Immature natural killer cell (primary cell): ENCODE measurements around the gene FCHO2. TPM values are rescaled to one million over a fixed set of nuclear protein-coding genes. Genes with fewer than 3 reads are reported as not detected.
"Not testable (repeated sequence)": the region's sequence is repeated elsewhere in the genome, so short reads cannot be mapped to it uniquely, and the experiment has no call there.

Experiments used
- DNase-seq, 3 donors: peaks; one replicate each; pipeline ENCODE4 v3.0.0; 2022; ENCODE audit warnings: mixed read lengths in 1 of 3
- H3K27ac Mint-ChIP-seq, 6 donors: one replicate each; pipeline ENCODE4 v1.8.0; 2020; ENCODE audit warnings: mixed read lengths in 6 of 6, mild to moderate bottlenecking in 5 of 6, inconsistent platforms in 4 of 6, moderate library complexity in 3 of 6
- H3K27me3 Mint-ChIP-seq, 3 donors: one replicate each; pipeline ENCODE4 v1.8.0; 2020 to 2021; ENCODE audit warnings: low read depth in 3 of 3, mild to moderate bottlenecking in 3 of 3, mixed read lengths in 3 of 3, moderate library complexity in 3 of 3, inconsistent platforms in 1 of 3
- H3K36me3 Mint-ChIP-seq, 3 donors: one replicate each; pipeline ENCODE4 v1.8.0; 2020; ENCODE audit warnings: mixed read lengths in 3 of 3, inconsistent platforms in 2 of 3, mild to moderate bottlenecking in 2 of 3
- H3K4me1 Mint-ChIP-seq, 2 donors: one replicate each; pipeline ENCODE4 v1.8.0; 2020; ENCODE audit warnings: inconsistent platforms in 2 of 2, mild to moderate bottlenecking in 2 of 2, mixed read lengths in 2 of 2, moderate library complexity in 1 of 2
- H3K4me3 Mint-ChIP-seq, 5 donors: one replicate each; pipeline ENCODE4 v1.8.0; 2020; ENCODE audit warnings: mild to moderate bottlenecking in 5 of 5, mixed read lengths in 5 of 5, inconsistent platforms in 3 of 5, moderate library complexity in 3 of 5
- H3K9me3 Mint-ChIP-seq, 6 donors: one replicate each; pipeline ENCODE4 v1.8.0; 2020; ENCODE audit warnings: mild to moderate bottlenecking in 6 of 6, mixed read lengths in 6 of 6, inconsistent platforms in 4 of 6, moderate library complexity in 3 of 6
- polyA plus RNA-seq, 3 donors: library from polyadenylated mRNA; unstranded; fragments of 300-500 nt; fragmentation: Illumina TruSeq; gene quantifications; one replicate each; pipeline ENCODE4 v1.2.3, GENCODE V29; 2021

The FCHO2 gene
- polyA plus RNA-seq, 3 donors from 2014 or later: 2.6 to 5.8 (median 3.4) TPM

GRCh38 chr5:72940082-72940481 is 15.8 kb upstream of the FCHO2 start:
- Mint-ChIP-seq H3K27ac (no peak overlapping the region), H3K4me3 (no peak overlapping the region), H3K9me3 (no peaks in the 10 kb centered on the region), H3K27me3 (peaks cover 0 to 6% (median 0%) of the 10 kb centered on the region in 3 donors), H3K36me3 (no peaks in the 10 kb centered on the region), H3K4me1 (no peaks in the 10 kb centered on the region)
- DNase-seq: no peak

- DNase-seq: no peak
- H3K4me3 Mint-ChIP-seq: no peak overlapping the region
- no peak overlapping the region for H3K27ac Mint-ChIP-seq
- H3K9me3 Mint-ChIP-seq: no peaks in the 10 kb centered on the region
- H3K27me3 Mint-ChIP-seq: peaks cover under 1 to 10% (median 2%) of the 10 kb centered on the region in 3 donors
- H3K4me1 Mint-ChIP-seq: no peaks in the 10 kb centered on the region
- H3K36me3 Mint-ChIP-seq: peaks cover 0 to 6% (median under 1%) of the 10 kb centered on the region in 3 donors
Measured at GRCh38 chr5:72943307-72943706, 12.5 kb upstream of the FCHO2 start.

- no peak for DNase-seq
- no peaks in the 10 kb centered on the region for H3K9me3 Mint-ChIP-seq
- H3K27me3 Mint-ChIP-seq: peaks cover 5 to 10% (median 9%) of the 10 kb centered on the region in 3 donors
- H3K36me3 Mint-ChIP-seq: peaks cover 0 to 6% (median 3%) of the 10 kb centered on the region in 3 donors
- no peak overlapping the region for H3K27ac Mint-ChIP-seq
- H3K4me3 Mint-ChIP-seq: no peak overlapping the region
- no peaks in the 10 kb centered on the region for H3K4me1 Mint-ChIP-seq
Measured at GRCh38 chr5:72947498-72947897, 8.3 kb upstream of the FCHO2 start.

DNA sequence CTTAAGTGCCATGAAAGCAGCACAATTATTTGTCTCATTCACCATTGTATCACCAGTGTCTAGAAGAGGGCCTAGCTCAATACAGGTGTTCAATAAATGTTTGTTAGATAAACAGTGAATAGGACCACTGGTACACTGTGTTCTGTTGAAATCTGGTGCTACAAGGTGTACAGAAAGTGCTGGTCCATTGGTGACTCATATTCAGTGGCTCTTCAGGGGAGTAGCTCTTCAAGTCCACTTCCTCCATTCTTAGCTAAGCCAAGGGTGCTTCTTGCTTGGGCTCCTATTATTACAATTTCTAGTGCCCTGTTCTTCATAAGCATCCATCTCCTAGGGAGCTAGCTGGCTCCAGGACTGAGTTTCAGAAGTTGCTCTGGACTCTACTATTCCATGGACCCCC is 6.4 kb upstream of the FCHO2 start:
- peaks cover 3 to 11% (median 10%) of the 10 kb centered on the region in 3 donors for H3K27me3 Mint-ChIP-seq

DNA sequence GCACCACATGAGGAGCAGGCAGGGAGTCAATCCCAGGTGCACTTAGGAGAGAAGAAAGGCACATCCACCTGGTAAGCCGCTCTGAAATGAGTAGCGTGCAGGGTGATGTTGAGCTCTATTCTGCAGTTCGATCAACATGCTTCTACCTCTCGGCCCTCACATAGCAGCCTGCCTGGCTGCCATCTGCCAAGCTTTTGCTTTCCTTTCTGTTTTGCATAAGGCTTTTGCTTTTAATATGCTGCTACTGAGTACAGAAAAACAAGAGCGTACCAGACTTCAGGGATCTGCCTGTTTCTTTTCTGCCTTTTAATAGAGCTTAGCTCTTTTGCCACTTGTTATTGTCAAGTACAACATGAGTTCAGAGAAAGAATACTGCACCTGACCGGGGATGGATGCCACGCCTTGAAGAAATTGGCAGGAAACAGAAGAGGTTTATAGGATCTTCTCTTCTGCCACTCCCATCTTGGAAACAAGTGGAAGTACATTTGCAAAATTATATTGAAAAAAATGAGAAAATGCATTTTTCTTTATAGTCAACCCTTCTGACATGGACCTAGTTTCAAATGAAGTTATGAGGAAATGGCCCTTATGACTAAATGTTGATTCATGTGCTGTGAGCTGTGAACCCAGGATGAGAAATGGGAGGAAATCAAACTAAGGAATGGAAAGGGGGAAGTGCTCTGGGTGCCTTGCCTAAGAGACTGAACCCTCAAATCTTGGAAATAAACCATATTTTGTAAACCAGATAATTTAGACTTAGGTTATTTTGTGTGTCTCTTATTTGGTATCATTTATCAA is 4.0 kb upstream of the FCHO2 start:
- Mint-ChIP-seq H3K4me3 (no peak overlapping the region), H3K4me1 (peaks cover 15% of the 10 kb centered on the region in 2 donors), H3K27ac (no peak overlapping the region), H3K9me3 (no peaks in the 10 kb centered on the region), H3K36me3 (peaks cover 0 to 6% (median 3%) of the 10 kb centered on the region in 3 donors), H3K27me3 (peaks cover 14 to 24% (median 16%) of the 10 kb centered on the region in 3 donors)
- DNase-seq: no peak

More for the DNA sequence above, 6.4 kb upstream of the FCHO2 start:
- no peaks in the 10 kb centered on the region for H3K9me3 Mint-ChIP-seq
- DNase-seq: no peak
- no peak overlapping the region for H3K27ac Mint-ChIP-seq
- H3K4me1 Mint-ChIP-seq: no peaks in the 10 kb centered on the region
- no peak overlapping the region for H3K4me3 Mint-ChIP-seq
- H3K36me3 Mint-ChIP-seq: peaks cover 0 to 6% (median 3%) of the 10 kb centered on the region in 3 donors

DNA sequence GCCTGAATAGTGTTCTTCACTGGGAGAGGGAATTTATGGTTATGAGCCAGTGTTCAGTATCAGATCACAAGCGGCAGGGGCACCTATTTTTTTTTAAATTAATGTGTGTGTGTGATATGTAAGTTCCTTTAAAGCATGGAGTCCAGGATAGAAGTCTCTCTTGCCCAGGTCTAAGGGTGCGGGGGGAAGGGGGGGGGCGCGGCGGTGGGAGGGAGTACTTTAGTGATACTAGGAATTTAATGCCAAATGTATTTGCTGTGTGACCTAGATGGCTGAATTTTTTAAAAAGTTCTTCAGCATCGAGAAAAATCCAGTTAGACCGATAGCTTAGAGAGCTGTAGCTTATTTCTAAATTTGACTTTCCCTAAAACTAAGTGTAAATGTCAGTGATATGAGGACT is 1.5 kb upstream of the FCHO2 start:
- Mint-ChIP-seq H3K27me3 (peaks cover 5 to 22% (median 17%) of the 10 kb centered on the region in 3 donors), H3K36me3 (no peaks in the 10 kb centered on the region), H3K27ac (peak overlapping the region in 1 of 6 donors; percentile 91), H3K4me3 (peak overlapping the region; percentile 94 to 97 (median 95)), H3K9me3 (no peaks in the 10 kb centered on the region), H3K4me1 (peaks cover 23 to 36% of the 10 kb centered on the region in 2 donors)
- no peak for DNase-seq

DNA sequence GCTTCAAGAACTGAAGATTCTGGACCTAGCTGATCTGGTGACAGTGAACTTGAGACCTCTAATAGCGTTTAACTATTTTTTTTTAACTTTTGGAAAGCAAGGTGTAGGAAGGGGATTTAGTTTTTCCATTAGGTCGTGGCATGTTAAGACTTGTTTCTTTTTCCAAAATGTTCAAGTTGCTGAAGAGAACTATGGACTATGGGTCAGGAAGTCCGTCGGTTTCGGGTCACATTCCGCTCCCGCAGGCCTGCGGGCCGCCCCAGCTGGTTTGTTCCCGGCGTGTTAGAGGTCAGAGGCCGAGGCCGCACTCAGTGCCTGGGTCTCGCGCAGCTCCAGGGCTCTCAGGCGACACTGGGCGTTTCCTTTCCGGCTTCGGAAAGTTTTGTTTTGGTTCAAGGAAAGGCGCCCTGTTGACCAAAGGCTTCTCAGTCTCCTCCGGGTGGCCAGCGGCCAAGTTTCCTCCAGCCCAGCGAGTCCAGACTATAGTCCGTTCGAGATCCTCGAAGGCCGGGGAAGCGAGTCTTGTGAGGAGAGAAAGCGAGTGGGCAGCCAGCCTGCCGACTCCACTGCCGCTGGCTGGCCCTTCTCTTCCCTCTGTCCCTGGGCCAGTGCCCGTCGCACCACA is 586 bp upstream of the FCHO2 start:
- Mint-ChIP-seq H3K27me3 (peaks cover 5 to 22% (median 17%) of the 10 kb centered on the region in 3 donors), H3K36me3 (peaks cover 0 to 3% (median 0%) of the 10 kb centered on the region in 3 donors)
- no peak for DNase-seq

DNA sequence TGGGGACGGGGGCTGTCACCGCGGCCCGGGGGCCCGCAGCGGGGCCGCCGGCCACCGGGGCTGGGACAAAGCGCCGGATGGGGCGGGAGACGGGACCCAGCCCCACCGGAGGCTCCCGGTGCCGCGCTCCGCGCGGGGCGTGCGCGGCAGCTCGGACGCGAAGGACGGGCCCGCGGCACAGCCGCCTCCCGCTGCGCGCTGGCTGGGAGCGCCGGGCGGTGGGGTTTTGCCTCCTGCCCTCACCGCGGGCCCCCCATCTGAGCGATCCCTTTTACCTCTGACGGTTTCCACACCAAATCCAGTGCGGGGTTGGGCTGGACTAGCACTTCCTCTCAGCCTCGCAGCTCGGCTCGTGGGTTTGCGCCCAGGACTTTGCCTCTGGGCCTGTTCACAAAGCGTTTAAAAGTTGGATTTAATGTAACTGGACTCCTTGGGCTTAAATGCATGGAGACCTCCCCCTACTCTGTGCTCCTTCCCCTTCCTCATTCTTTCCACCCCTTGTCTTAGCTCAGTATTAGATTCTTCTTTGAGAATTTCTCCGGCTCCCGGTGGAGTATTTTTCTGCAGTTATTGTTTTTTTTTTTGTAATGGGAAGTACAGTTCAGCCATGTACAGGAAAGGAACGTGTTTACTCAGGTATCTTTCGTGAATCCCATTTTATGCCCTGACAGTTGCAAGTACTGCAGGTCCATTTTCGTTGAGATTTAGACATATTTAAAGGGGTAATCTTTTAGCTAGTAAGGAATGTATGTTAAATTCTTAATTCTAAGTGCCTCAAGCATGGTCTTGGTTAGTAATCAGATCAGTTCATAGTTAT is 691 bp downstream of the FCHO2 start:
- peaks cover 23 to 36% of the 10 kb centered on the region in 2 donors for H3K4me1 Mint-ChIP-seq
- peak overlapping the region; percentile 92 to 97 (median 95) for H3K4me3 Mint-ChIP-seq
- no peaks in the 10 kb centered on the region for H3K9me3 Mint-ChIP-seq
- H3K36me3 Mint-ChIP-seq: peaks cover 0 to 3% (median 0%) of the 10 kb centered on the region in 3 donors
- H3K27me3 Mint-ChIP-seq: peaks cover 5 to 17% (median 17%) of the 10 kb centered on the region in 3 donors
- DNase-seq: no peak
- H3K27ac Mint-ChIP-seq: peak overlapping the region; percentile 42 to 90 (median 86)

More for the DNA sequence above, 586 bp upstream of the FCHO2 start:
- Mint-ChIP-seq H3K27ac (peak overlapping the region; percentile 77 to 96 (median 90)), H3K4me1 (peaks cover 23 to 36% of the 10 kb centered on the region in 2 donors), H3K4me3 (peak overlapping the region; percentile 94 to 97 (median 95)), H3K9me3 (no peaks in the 10 kb centered on the region)

GRCh38 chr5:72957337-72957736 is 1.5 kb downstream of the FCHO2 start:
- Mint-ChIP-seq H3K36me3 (peaks cover 0 to 3% (median 0%) of the 10 kb centered on the region in 3 donors), H3K9me3 (no peaks in the 10 kb centered on the region), H3K4me1 (peaks cover 23 to 36% of the 10 kb centered on the region in 2 donors), H3K4me3 (peak overlapping the region; percentile 86 to 95 (median 92)), H3K27ac (peak overlapping the region in 1 of 6 donors; percentile 7), H3K27me3 (peaks cover 5 to 17% (median 17%) of the 10 kb centered on the region in 3 donors)
- DNase-seq: no peak

GRCh38 chr5:72959257-72959656 is 3.4 kb downstream of the FCHO2 start:
- DNase-seq: no peak
- peaks cover 3 to 17% (median 17%) of the 10 kb centered on the region in 3 donors for H3K27me3 Mint-ChIP-seq

GRCh38 chr5:72974481-72974880 is 18.6 kb downstream of the FCHO2 start:
- not testable (repeated sequence) for H3K27me3 Mint-ChIP-seq, H3K4me3 Mint-ChIP-seq
- peaks cover 4 to 18% of the 10 kb centered on the region in 2 donors for H3K4me1 Mint-ChIP-seq

More at GRCh38 chr5:72959257-72959656, 3.4 kb downstream of the FCHO2 start:
- Mint-ChIP-seq H3K4me1 (peaks cover 23 to 36% of the 10 kb centered on the region in 2 donors), H3K4me3 (no peak overlapping the region), H3K36me3 (peaks cover 0 to 3% (median 0%) of the 10 kb centered on the region in 3 donors), H3K27ac (no peak overlapping the region), H3K9me3 (no peaks in the 10 kb centered on the region)

GRCh38 chr5:72976810-72977209 is 21.0 kb downstream of the FCHO2 start:
- H3K27me3 Mint-ChIP-seq, H3K4me3 Mint-ChIP-seq, H3K36me3 Mint-ChIP-seq, H3K9me3 Mint-ChIP-seq, H3K27ac Mint-ChIP-seq, DNase-seq: not testable (repeated sequence)
- peaks cover 4 to 18% of the 10 kb centered on the region in 2 donors for H3K4me1 Mint-ChIP-seq

More at GRCh38 chr5:72974481-72974880, 18.6 kb downstream of the FCHO2 start:
- H3K36me3 Mint-ChIP-seq, H3K9me3 Mint-ChIP-seq, DNase-seq, H3K27ac Mint-ChIP-seq: not testable (repeated sequence)

DNA sequence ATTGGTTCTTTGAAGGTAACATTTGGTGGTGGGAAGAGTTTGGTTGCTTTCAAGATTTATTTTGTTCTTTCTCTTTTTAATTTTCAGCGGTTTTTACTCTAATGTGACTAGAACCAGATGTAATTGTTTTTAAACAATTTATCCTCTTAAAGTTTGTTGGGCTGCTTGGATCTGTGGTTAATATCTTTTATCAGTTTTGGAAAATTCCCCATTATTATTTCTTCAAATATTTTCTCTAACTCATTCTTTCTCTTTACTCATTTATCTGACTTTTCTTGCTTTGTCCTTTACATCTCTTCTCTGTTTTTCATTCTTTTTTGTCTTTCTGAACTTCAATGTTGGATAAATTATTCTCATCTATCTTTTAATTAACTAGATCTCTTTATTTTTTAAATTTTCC is 29.9 kb downstream of the FCHO2 start:
- H3K4me3 Mint-ChIP-seq: no peak overlapping the region
- no peak overlapping the region for H3K27ac Mint-ChIP-seq
- no peak for DNase-seq
- peaks cover 0 to 4% of the 10 kb centered on the region in 2 donors for H3K4me1 Mint-ChIP-seq
- no peaks in the 10 kb centered on the region for H3K9me3 Mint-ChIP-seq
- H3K27me3 Mint-ChIP-seq: peaks cover 0 to 5% (median 0%) of the 10 kb centered on the region in 3 donors
- peaks cover 8 to 28% (median 19%) of the 10 kb centered on the region in 3 donors for H3K36me3 Mint-ChIP-seq
